GM03348 (cell line): ENCODE measurements around the gene IL17RE.
"Not testable (repeated sequence)": the region's sequence is repeated elsewhere in the genome, so short reads cannot be mapped to it uniquely, and the experiment has no call there.

Experiments used
- DNase-seq: peaks from one replicate; pipeline ENCODE4 v3.0.0; 2012; ENCODE audit warnings: low spot score

Gene IL17RE

DNA sequence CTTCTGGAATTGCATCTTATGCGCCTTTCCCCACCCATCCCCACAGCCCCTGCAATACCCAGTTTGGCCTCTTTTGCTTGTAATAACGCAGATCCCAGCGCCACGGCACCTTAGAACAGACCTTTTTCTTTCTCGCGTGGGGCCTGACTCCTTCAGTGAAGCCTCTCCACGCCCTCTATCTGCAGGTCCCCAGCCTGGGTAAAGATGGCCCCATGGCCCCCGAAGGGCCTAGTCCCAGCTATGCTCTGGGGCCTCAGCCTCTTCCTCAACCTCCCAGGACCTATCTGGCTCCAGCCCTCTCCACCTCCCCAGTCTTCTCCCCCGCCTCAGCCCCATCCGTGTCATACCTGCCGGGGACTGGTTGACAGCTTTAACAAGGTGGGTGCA, 31.6 kb downstream of the IL17RE start:
- no peak for DNase-seq

DNA sequence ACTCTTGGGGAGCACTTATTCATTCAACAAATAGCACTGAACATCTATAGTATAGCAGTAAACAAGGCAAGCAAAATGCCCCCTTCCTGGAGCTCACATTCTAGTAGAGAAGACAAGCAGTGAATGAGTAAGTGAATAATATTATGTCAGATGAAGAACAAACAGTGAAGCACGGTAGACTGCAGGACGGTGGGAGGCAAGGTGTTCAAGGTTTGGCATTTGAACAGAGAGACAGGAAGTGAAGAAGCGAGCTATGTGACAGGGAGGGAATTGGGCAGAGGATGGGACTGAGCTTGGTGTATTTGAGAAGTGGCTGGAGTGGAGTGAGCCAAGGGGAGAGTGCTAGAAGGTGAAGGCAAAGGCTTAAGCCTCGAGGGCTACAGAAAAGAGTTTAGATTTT, 32.3 kb downstream of the IL17RE start:
- DNase-seq = no peak

GRCh38 chr3:9935966-9936510, 33.4 kb downstream of the IL17RE start:
- no peak for DNase-seq

DNA sequence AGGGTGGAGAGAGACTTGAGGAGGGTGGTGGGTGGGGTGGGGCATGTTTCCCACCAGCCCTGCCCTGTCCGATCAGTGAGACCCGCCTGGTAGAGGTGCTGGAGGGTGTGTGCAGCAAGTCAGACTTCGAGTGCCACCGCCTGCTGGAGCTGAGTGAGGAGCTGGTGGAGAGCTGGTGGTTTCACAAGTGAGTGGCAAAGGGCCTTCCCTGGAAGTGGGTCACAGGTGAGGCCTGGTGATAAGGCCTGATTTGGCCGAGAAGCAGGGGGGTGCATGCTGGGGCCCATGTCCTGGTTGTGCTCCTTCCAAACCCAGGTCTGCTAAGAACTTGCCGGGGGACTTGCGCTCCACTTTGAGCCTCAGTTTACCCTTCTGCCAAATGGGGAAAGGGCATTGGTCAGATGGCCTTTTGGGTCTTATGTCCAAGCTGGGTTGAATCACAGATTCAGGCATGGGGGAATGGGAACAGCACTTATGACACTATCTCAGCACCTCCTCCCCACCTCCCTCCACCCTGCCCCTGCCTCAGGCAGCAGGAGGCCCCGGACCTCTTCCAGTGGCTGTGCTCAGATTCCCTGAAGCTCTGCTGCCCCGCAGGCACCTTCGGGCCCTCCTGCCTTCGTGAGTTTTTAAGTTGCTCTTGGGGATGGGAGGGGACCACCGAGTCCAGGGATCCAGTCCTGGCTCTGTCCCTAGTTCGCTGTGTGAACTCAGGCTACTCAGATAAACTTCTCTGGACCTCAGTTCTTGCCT, 35.0 kb downstream of the IL17RE start:
- DNase-seq = no peak

DNA sequence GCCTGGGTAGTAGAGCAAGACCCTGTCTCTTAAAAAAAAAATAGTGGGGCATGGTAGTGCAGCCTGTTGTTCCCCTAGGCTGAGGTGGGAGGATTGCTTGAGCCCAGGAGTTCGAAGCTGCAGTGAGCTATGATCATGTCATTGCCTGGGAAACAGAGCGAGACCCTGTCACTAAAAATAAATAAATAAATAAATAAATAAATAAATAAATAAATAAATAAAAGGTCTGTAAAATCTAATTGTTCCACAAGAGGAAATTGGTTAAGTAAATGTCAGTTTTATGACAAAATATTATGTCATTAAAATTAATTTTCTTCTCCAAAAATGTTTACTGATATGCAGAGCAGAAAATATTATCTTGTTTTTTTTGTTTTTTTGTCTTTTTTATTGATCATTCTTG, 36.3 kb downstream of the IL17RE start:
- no peak for DNase-seq

DNA sequence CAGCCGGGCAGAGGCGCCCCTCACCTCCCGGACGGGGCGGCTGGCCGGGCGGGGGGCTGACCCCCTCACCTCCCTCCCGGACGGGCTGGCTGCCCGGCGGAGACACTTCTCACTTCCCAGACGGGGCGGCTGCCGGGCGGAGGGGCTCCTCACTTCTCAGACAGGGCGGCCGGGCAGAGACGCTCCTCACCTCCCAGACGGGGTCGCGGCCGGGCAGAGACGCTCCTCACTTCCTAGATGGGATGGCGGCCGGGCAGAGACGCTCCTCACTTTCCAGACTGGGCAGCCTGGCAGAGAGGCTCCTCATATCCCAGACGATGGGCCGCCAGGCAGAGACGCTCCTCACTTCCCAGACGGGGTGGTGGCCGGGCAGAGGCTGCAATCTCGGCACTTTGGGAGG, 37.3 kb downstream of the IL17RE start:
- DNase-seq = not testable (repeated sequence)

GRCh38 chr3:9940746-9941145, 38.1 kb downstream of the IL17RE start:
- no peak for DNase-seq

GRCh38 chr3:9942164-9942563, 39.5 kb downstream of the IL17RE start:
- DNase-seq = no peak

DNA sequence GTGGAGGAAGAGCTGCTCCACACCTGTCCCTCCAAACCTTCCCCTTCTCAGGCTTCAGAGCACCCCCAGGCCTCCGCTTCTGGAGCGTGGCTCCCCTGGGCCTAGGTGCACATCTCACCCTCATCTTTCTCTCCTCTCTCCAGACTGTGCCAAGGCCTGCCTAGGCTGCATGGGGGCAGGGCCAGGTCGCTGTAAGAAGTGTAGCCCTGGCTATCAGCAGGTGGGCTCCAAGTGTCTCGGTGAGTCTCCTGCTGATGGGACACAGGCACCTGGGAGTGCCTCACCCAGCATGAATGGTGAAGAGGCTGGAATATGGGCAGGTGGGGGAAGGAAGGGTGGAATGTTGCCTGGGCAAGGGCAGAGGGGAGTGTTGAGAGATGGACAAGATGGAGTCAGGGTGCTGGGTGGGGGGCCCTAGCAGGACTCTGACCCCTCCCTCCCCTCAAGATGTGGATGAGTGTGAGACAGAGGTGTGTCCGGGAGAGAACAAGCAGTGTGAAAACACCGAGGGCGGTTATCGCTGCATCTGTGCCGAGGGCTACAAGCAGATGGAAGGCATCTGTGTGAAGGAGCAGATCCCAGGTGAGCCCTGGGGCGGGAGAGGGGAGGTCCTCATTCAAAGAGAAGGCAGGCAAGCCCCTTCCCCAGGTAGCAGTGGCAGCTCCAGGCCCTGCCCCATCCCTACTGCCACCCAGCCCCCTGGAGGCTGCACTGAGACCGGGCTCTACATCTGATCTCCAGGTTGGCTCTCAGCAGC, 40.5 kb downstream of the IL17RE start:
- DNase-seq = no peak

DNA sequence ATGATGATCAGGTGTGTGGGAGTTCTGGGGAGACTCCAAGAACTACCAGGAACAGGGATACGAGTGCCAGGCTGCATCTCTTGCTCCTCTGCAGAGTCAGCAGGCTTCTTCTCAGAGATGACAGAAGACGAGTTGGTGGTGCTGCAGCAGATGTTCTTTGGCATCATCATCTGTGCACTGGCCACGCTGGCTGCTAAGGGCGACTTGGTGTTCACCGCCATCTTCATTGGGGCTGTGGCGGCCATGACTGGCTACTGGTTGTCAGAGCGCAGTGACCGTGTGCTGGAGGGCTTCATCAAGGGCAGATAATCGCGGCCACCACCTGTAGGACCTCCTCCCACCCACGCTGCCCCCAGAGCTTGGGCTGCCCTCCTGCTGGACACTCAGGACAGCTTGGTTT, 41.6 kb downstream of the IL17RE start:
- no peak for DNase-seq

GRCh38 chr3:9945358-9945757, 42.7 kb downstream of the IL17RE start:
- no peak for DNase-seq

- DNase-seq = peak; percentile 95
Observed at GRCh38 chr3:9946112-9947024, 43.7 kb downstream of the IL17RE start.

DNA sequence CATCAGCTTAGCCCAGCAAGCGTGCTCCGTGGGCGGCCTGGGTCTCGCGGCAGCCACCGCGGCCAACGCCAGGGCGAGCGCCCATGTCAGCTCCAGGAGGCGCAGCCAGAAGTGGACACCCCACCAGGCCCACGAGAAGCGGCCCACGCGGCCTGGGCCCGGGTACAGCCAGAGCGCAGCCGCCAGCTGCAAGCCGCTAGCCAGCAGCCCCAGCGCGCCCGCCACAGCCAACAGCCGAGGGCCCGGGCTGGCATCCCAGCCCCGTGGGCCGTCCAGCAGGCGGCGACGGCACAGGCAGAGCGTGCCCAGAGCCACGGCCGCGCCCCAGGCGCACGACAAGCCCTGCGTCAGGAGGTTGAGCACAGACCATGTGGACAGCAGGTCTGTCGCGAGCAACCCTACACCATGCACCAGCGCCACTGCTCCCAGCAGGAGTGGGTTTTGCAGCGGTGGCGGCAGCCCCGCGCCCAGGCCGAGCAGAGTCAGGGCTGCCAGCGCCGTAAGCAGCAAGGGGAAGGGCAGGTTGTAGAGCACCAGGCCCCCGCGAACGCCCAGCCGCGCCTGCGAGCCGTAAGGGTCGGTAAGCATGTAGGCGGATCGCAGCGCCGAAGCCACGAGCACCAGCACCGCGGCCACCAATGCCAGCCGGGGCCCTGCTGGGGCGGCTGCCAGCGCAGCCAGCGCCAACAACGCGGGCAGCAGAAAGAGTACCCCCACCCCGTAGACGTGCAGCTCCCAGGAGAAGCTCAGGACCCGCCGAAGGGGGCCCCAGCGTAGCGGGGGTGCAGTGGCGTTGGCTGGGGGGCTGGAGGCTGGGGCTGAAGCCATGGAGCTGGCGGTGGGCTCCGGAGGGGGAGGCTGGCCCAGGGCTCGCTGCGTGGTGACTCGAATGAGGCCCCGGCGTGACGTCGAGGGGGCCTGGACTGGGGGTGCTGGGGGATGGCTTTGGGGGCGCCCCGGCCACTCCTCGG, 44.7 kb downstream of the IL17RE start:
- peak; percentile 89 for DNase-seq

- no peak for DNase-seq
Observed at GRCh38 chr3:9948586-9948985, 45.9 kb downstream of the IL17RE start.

- DNase-seq = no peak
Observed at GRCh38 chr3:9949115-9949514, 46.5 kb downstream of the IL17RE start.

DNA sequence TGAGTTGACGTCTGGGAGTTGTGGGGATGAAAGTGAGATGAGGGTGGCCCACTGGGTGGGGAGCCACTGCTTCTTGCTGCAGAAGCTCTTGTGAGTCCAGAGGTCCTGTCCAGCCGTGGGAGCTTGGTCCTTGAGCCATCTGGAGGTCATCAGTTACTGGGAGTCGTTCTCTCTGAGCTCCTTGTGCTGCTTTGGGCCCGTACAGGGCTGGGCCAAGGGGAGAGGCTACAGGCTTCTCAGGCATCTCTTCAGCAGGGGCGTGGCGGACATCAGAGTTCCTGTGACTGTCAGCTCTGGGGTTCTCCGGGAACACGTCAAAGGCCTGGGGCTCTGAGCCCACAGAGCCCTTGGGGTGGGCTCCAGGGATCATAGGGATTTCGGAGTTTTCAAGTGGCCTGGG, 47.0 kb downstream of the IL17RE start:
- DNase-seq = no peak

DNA sequence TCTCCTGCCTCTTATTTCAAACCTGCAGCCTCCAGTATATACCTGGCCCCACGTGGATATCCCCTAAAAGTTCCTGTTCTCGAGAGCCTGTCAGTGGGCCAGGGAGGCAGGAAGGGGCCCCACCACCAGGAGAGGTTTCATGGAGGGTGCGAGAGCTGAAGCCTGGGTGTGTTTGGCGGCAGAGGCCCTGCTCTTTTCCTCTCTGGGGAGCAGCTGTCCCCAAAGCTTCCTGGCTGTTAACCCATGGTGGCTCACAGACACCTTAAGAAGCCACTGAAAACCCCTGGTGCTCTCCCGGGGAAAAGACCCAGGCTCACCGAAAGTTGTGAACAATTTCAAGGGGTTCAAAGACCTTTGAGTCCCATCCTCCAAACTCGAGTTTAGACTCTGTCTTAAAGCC, 48.5 kb downstream of the IL17RE start:
- no peak for DNase-seq

- DNase-seq = no peak
Observed at GRCh38 chr3:9951598-9951961, 48.9 kb downstream of the IL17RE start.

- DNase-seq = peak; percentile 78
Observed at GRCh38 chr3:9951962-9952805, 49.5 kb downstream of the IL17RE start, which contains the start of gene PRRT3. TSS of gene PRRT3 (minus strand) at chr3:9952408. CDS start at chr3:9950115, 2,293 bp downstream.

- DNase-seq = no peak
Observed at GRCh38 chr3:9955067-9955502, 52.4 kb downstream of the IL17RE start.
